GM18499 (cell line): ENCODE measurements around the gene CDH20.

Experiments used
- ATAC-seq: cut with Tn5 transposase; IDR thresholded peaks from one replicate; pipeline ENCODE4 v1.9.1; 2021; ENCODE audit warnings: moderate number of reproducible peaks; ENCODE audit not compliant: insufficient read depth, unreplicated experiment

Gene CDH20

DNA sequence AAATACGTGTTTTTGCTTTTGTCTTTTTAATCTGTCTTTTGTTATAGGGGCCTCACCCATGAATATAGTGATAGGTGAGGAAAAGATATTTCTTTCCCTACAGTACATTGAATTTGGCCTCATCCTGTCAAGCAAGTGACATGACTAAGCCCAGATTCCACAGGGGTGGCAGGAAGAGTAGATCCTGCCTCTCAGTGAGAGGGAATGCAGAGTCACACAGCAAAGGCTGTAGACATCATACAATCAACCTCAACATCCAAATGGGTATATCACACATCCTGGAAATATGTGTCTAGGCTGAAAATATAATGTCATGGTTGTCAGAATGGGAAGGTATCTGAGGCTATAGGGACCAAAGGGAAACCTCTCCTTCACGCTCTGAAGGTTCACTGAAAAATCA is 269.6 kb downstream of the CDH20 start:
- no peak for ATAC-seq
